SK-N-MC (cell line): ENCODE results near the gene CCDC150.

Source experiments
- DNase-seq: peaks from one replicate; pipeline ENCODE4 v3.0.0-alpha.2; 2011; ENCODE audit warnings: low read depth, low spot score
- H3K27ac ChIP-seq: fragments of 200-600 bp; sonication (generic); 2 replicates; pipeline ENCODE4 v1.5.1; 2016; ENCODE audit warnings: mixed run types
- H3K36me3 ChIP-seq: fragments of 200-600 bp; sonication (generic); 2 replicates; pipeline ENCODE4 v1.6.1; 2017; ENCODE audit warnings: antibody characterized with exemption, low read length, mixed read lengths; ENCODE audit not compliant: insufficient read depth
- H3K4me3 ChIP-seq: fragments of 200-600 bp; sonication (generic); 2 replicates; pipeline ENCODE4 v1.5.1; 2016
- H3K9ac ChIP-seq: fragments of 200-600 bp; sonication (generic); 2 replicates; pipeline ENCODE4 v1.8.0; 2017; ENCODE audit warnings: mixed run types, mixed read lengths; ENCODE audit not compliant: insufficient read length
- H3K9me3 ChIP-seq: fragments of 200-600 bp; sonication (generic); 2 replicates; pipeline ENCODE4 v1.6.1; 2017; ENCODE audit warnings: low read depth, mild to moderate bottlenecking, antibody characterized with exemption, low read length, moderate library complexity, mixed read lengths
- EZH2 ChIP-seq: fragments of 200-600 bp; sonication (generic); IDR thresholded peaks from one replicate; pipeline ENCODE4 v1.6.1; 2017; ENCODE audit warnings: antibody characterized with exemption
- FOXP2 ChIP-seq: optimal IDR thresholded peaks from 2 replicates; pipeline ENCODE3; 2011; ENCODE audit warnings: mild to moderate bottlenecking, moderate library complexity; ENCODE audit not compliant: insufficient read depth; ENCODE audit errors: extremely low read length, control extremely low read depth
- POLR2AphosphoS5 ChIP-seq: IDR thresholded peaks from 2 replicates; pipeline ENCODE4 v1.6.1; 2012; ENCODE audit warnings: mild to moderate bottlenecking, low read depth, low read length, borderline replicate concordance

The CCDC150 gene

DNA sequence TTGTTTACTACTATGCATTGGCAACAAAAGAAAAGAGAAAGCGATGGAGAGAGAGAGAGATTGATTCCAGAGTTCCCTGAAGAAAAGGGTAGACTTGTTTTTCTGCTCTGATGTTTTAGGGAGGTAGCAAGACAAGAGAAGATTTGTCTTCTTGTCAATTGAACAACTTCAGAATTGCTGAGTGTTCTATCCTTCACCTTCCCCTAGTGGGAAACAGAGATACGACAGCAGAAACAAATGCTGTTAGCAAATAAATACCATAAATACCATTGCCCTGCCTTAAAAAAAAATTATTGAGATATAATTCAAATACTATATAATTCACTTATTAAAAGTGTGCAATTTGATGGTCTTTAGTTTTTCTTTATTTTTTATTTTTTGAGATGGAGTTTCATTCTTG is 26.2 kb upstream of the CCDC150 start:
- H3K9me3 ChIP-seq = no peaks in the 10 kb centered on the region
- H3K4me3 ChIP-seq = no peak overlapping the region
- DNase-seq = no peak

DNA sequence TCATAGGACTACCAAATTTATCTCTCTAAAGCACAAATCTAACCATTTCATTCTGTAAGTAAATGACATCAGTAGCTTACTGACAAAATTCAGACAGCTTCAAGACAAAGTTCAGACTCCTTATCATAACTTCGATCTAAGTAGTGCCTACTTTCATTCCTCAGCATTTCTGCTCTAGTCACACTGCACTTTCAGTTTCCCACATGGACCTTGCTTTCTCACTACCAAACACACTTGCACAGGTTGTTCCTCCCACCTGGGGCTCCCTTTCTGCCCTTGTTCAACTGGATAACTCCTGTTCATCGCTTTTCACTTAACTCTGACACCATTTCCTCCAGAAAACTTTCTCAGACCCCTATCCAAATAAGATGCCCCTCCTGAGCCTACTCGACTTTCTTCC is 22.1 kb upstream of the CCDC150 start:
- H3K36me3 ChIP-seq = no peaks in the 10 kb centered on the region
- no peak overlapping the region for H3K4me3 ChIP-seq
- H3K9me3 ChIP-seq = no peaks in the 10 kb centered on the region
- no peak overlapping the region for H3K27ac ChIP-seq
- no peak for DNase-seq
- no peak for TF ChIP-seq POLR2AphosphoS5
- TF ChIP-seq FOXP2 = no peak
- TF ChIP-seq EZH2 = no peak
- no peak overlapping the region for H3K9ac ChIP-seq

More for the DNA sequence above, 26.2 kb upstream of the CCDC150 start:
- no peaks in the 10 kb centered on the region for H3K36me3 ChIP-seq
- TF ChIP-seq EZH2 (no peak), FOXP2 (no peak), POLR2AphosphoS5 (no peak)
- no peak overlapping the region for H3K27ac ChIP-seq
- no peak overlapping the region for H3K9ac ChIP-seq

DNA sequence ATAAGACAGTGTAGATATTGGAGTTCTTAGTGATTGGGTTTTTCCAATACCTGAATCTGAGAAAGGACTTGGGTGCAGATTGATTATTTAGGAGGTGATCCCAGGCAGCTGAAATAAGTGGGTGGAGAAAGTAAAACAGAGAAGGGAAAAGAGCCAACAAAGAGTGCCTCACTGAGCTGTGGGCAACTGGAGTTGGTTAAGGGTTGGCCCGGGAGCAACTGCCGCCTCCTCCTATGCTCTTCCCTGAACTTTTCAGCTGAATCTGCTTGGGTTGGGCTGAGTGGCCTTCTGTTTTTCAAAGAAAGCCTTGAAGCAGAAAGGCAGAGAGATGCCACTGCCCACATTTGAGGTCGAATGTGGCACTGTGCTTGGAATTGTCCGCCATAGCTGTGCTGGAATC is 20.9 kb upstream of the CCDC150 start:
- Histone ChIP-seq H3K4me3 (no peak overlapping the region), H3K9me3 (no peaks in the 10 kb centered on the region; the same call in 1 of the 2 replicates), H3K36me3 (no peaks in the 10 kb centered on the region), H3K27ac (no peak overlapping the region), H3K9ac (no peak overlapping the region)
- no peak for DNase-seq
- TF ChIP-seq POLR2AphosphoS5 = no peak
- no peak for TF ChIP-seq FOXP2
- TF ChIP-seq EZH2 = no peak

DNA sequence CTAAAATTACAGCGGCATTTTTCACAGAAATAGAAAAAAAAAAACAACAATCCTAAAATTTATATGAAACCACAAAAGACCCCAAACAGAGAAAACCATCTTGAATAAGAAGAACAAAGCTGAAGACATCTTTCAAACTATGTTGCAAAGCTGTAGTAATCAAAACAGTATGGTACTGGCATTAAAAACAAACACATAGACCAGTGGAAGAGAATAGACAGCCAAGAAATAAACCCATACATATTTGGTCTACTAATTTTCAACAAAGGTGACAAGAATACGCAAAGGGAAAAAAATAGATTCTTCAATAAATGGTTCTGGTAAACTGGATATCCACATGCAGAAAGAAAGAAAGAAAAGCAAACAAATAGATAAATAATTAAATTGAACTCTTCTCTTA is 9.0 kb upstream of the CCDC150 start:
- no peak for TF ChIP-seq POLR2AphosphoS5
- TF ChIP-seq FOXP2 = no peak
- TF ChIP-seq EZH2 = no peak

DNA sequence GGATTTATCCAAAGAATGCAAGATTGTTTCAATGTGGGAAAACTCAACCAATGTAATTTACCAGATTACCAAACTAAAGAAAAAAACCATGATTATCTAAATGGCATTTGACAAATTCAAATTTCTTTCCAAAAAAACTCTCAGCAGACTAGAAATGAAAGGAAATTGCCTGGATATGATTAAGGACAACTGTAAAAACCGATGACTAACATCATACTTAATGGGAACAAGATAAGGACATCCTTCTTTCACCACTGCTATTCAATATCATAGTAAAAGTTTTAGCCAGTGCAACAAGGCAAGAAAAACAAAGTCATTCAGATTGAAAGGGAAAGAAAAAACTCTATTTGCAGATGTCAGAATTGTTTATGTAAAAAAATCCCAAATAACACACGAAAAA is 4.4 kb upstream of the CCDC150 start:
- Histone ChIP-seq H3K36me3 (no peaks in the 10 kb centered on the region), H3K9me3 (peaks cover 11% of the 10 kb centered on the region; the same call in 1 of the 2 replicates), H3K27ac (no peak overlapping the region), H3K9ac (no peak overlapping the region), H3K4me3 (no peak overlapping the region)
- DNase-seq = no peak
- TF ChIP-seq EZH2 = no peak
- TF ChIP-seq POLR2AphosphoS5 = no peak
- TF ChIP-seq FOXP2 = no peak

More for the DNA sequence above, 9.0 kb upstream of the CCDC150 start:
- DNase-seq = no peak
- Histone ChIP-seq H3K27ac (no peak overlapping the region), H3K9me3 (peaks cover 12% of the 10 kb centered on the region; the same call in 1 of the 2 replicates), H3K9ac (no peak overlapping the region), H3K36me3 (no peaks in the 10 kb centered on the region), H3K4me3 (no peak overlapping the region)

DNA sequence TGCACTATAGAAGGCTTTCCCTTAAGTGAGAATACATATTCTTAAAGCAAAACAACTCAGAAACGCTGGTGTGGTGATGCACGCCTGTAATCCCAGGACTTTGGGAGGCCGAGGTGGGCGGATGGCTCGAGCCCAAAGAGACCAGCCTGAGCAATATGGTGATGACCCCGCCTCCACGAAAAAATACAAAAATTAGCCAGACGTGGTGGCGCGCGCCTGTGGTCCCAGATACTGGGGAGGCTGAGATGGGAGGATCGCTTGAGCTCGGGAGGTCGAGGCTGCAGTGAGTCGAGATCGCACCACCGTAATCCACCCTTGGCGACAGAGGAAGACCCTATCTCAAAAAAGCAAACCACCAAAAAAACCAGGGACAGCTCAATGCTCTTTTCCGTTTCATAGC is 750 bp upstream of the CCDC150 start:
- no peak overlapping the region for H3K27ac ChIP-seq
- no peak overlapping the region for H3K9ac ChIP-seq
- H3K9me3 ChIP-seq = no peaks in the 10 kb centered on the region
- DNase-seq = no peak
- TF ChIP-seq FOXP2 = no peak
- no peak for TF ChIP-seq EZH2
- no peak for TF ChIP-seq POLR2AphosphoS5
- H3K4me3 ChIP-seq = peak overlapping the region; percentile 96
- H3K36me3 ChIP-seq = no peaks in the 10 kb centered on the region

DNA sequence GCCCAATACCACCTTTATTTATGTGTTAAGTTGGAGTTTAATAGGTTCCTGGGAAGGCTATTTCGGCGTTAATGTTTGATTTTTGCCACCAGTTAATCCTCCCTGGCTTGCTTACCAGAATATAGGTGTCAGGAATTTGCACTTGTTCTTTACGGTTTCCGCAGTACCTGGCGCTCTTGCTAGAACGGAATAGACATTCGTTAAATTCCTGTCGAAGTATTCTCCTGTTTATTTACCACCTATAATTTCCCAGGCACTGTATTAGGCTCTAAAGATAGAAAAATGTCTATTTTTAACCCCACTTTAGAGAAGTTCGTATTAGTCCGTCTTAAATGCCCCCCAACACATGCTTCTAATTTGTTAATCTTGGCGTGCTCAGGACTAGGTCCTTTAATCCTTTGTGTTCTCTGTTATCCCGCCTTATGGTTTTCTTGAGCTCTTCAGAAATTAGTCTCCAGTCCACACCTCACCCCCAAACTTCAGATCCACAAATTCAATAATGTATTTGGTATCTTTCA is 575 bp downstream of the CCDC150 start:
- peak overlapping the region; percentile 96 for H3K4me3 ChIP-seq

DNA sequence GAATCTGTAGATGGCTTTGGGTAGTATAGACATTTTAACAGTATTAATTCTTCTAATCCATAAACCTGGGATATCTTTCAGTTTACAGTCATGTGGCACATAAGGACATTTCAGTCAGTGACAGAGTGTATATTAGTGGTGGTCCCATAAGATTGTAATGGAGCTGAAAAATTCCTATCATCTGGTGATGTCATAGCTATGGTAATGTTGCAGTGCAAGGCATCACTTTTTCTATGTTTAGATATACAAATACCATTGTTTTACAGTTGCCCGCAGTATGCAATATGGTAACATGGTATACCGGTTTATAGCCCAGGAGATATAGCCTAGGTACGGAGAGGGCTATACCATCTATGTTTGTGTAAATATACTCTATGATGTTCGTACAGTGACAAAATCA is 9.7 kb downstream of the CCDC150 start:
- H3K36me3 ChIP-seq = peaks cover 71% of the 10 kb centered on the region
- H3K27ac ChIP-seq = no peak overlapping the region
- no peak overlapping the region for H3K4me3 ChIP-seq
- TF ChIP-seq POLR2AphosphoS5 (no peak), FOXP2 (no peak), EZH2 (no peak)
- peaks cover 34% of the 10 kb centered on the region; the same call in 1 of the 2 replicates for H3K9me3 ChIP-seq
- DNase-seq = no peak
- H3K9ac ChIP-seq = no peak overlapping the region

More for the DNA sequence above, 575 bp downstream of the CCDC150 start:
- H3K36me3 ChIP-seq = peaks cover 6% of the 10 kb centered on the region; the same call in 1 of the 2 replicates
- no peaks in the 10 kb centered on the region for H3K9me3 ChIP-seq
- TF ChIP-seq FOXP2 (no peak), EZH2 (no peak), POLR2AphosphoS5 (no peak)
- no peak for DNase-seq
- H3K27ac ChIP-seq = no peak overlapping the region
- peak overlapping the region; percentile 86 for H3K9ac ChIP-seq
